ENCODE measurements around the gene ZNF444.

ZNF444 gene

DNA sequence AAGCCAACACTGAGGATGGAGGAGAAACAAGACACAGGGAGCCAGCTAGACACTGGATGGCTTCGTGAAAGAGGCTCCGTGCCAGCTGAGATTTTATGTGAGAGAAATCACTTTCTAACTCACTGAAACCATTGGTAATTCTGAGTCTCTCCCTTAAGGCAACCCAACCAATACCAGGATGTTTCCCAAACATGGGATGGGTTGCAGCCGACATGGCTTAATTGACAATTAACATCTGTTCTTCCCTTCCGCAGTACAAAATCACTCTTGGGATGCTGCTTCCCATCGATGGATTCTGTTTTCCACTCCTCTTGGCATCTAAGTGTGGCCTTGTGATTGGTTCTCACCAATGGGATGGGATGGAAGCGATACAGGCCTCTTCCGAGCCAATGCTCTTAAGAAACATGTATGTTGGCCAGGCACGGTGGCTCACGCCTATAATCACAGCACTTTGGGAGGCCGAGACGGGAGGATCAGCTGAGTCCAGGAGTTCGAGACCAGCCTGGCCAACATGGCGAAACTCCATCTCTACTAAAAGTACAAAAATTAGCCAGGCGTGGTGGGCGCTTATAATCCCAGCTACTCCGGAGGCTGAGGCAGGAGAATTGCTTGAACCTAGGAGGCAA, 17.7 kb upstream of the ZNF444 start:
- DNase-seq, result no peak

GRCh38 chr19:56124578-56124977, 16.5 kb upstream of the ZNF444 start:
- DNase-seq, result no peak

DNA sequence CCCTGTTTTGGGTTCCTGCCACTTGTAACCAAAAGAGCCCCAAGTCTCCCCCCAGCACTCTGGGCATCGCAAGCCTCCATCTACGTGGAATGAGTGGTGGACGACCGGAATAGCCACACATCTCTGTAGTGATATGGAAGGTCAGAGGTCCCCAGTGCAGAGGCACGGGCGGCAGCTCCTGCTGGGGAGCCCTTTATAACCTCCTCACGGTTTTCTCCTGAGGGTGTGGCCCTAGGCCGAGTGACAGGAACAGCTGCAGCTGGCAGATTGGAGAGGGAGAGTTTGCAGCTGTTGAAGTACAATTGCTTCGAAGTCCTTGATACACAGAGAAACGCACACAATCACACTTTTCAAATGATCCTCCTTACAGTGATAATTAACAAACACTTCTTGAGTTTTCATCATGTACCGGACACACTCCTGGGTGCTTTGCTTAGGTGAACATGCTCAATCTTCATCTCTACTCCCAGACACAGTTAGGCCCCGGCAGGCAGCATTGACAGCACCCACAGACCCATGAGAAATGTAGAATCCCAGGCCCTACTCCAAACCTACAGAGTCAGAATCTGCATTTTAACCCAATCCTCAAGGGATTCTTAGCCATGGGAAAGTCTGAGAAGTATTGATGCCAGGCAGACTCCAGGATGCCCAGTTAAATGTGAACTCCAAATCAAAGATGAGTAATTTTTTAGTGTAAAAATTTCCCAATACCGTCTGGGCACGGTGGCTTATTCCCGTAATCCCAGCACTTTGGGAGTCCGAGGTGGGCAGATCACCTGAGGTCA, 15.1 kb upstream of the ZNF444 start:
- no peak for DNase-seq

DNA sequence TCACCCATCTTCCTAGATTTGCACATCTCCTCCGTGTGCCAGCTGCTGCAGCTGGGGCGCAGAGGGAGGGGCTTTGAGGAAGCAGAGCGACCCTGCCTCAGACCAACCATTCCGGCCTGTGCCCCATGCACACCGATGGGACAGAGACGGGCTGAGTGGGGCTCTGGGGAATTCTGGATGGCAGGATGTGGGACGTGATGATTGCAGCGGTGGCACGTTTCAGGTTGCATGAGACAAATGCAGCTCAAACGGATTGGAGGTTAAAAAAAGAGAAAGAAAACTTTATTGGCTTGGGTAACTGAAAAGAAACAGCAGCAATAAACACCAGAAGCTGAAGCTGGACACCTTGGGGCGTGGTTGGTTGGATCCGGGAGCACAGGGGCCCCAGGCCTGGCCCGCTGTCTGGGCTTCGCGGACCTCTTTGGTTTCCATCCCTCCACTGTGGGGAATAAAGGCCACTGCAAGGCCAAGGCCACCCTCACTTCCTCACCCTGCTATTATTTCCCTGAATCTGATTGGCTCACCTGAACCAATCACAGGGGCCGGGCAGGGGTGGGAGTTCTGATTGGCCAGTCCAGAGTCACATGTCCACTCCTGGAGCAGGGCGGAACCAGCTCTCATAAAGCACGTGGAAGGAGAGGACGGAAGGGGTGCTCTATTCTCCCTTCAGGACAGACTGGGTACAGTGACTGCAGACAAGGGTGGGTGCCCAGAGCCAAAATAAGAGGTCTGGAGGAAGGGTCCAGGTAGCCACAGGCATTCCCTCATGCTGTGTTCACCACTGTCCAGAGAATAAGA, 13.9 kb upstream of the ZNF444 start:
- DNase-seq, result no peak

GRCh38 chr19:56130006-56130405, 11.1 kb upstream of the ZNF444 start:
- no peak for DNase-seq

- DNase-seq, result no peak
Measured at GRCh38 chr19:56131651-56132050, 9.4 kb upstream of the ZNF444 start.

DNA sequence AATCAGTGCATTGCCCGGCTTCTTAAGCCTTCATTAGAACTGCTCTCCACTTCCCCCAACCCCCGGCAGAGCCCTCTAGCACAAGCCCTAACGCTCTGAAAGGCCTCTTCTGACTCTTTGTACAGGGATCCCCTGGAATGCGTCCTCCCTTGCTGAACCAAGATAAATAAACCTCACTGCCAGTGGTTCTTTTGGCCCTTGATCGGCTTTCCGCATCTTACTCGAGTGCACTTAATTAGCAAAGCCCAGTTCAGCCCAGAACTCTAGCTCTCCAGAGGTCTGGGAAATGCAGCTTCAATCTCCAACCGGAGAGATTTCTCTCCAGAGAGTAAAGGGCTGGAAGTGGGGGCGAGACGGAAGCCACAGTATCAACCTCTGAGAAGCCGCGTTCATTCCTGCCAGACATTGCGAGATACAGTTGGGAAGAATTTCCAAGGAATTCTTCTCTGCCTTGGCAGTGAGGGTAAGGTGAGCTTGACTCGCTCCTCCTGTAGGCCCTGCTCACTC, 8.7 kb upstream of the ZNF444 start:
- no peak for DNase-seq

- DNase-seq, result no peak
Measured at GRCh38 chr19:56133858-56134653, 7.0 kb upstream of the ZNF444 start.

DNA sequence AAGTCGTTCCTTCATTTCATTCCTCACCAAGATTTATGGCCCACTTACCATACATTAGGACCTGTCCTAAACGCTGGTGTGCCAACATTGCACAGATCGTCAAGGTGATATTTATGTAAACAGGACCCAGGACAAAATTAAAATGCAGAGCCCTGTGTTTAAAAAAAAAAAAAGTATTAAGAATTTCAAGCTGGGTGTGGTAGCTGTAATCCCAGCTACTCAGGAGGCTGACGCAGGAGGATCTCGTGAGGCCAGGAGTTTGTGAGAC, 6.5 kb upstream of the ZNF444 start:
- no peak for DNase-seq

DNA sequence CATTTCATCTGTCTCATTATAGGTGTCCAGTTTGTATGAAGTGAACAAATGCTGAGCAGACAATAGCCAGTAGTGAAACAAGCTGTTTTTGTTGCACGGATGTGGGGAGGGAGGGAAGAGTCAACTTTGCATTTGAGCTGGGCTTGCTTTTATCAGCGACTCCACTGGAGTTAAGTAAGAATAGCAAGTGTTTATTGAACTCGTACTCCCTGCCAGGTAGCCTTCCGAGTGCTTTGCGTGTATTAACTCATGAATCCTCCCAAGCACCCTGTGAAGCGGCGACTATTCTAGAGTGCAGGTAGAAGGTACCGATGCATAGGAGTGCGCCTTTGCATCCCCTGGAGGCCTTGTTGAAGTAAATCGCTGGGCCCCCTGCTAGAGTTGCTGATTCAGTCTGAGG, 4.7 kb upstream of the ZNF444 start:
- no peak for DNase-seq

- no peak for DNase-seq
Measured at GRCh38 chr19:56137405-56137804, 3.7 kb upstream of the ZNF444 start.

DNA sequence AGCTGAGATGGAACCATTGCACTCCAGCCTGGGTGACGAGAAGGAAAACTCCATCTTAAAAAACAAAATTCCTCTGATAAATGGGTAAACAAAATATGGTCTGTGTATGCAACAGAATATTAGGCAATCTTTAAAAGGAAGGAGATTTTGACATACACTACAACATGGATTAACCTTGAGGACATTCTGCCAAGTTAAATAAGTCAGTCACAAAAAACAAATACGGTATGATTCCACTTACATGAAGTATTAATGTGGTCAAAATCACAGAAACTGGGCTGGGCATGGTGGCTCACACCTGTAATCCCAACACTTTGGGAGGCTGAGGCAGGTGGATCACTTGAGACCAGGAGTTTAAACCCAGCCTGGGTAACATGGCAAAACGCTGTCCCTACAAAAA, 3.0 kb upstream of the ZNF444 start:
- DNase-seq, result no peak

DNA sequence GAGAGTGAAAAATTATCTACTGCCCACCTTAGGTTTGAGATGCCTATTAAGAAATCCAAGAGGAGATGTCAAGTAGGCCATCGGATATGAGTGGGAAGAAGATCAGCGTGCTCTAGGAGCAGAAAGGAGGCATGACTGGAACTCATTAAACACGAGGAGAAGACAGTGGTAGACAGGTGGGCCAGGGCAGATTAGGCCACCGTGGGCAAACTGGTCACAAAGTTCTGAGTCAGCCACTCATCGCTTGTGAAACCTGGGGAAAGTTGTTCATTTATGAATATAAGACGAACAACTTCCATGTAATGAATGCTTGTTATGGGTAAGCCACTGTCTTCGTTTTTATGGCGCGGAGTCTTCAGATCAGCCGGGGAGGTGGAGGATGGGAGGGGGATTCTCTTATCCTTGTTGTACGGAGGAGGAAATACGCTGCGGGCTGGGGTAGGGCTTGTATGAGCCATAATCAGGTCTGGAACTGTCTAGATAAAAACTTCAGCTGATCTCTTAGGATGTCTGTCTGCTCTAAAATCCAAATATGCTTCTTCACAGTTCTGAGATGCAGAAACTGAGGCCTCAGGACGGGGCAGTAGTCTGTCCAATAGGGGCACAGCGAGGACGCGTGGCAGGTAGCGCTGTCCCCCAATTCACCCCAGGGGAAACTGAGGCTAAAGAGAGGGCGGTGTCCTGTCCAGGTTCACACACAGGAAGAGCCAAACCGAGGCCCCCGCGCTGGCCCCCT, 1.1 kb upstream of the ZNF444 start:
- DNase-seq, result no peak

- DNase-seq, result no peak
Measured at GRCh38 chr19:56141417-56141993, 418 bp downstream of the ZNF444 start.

DNA sequence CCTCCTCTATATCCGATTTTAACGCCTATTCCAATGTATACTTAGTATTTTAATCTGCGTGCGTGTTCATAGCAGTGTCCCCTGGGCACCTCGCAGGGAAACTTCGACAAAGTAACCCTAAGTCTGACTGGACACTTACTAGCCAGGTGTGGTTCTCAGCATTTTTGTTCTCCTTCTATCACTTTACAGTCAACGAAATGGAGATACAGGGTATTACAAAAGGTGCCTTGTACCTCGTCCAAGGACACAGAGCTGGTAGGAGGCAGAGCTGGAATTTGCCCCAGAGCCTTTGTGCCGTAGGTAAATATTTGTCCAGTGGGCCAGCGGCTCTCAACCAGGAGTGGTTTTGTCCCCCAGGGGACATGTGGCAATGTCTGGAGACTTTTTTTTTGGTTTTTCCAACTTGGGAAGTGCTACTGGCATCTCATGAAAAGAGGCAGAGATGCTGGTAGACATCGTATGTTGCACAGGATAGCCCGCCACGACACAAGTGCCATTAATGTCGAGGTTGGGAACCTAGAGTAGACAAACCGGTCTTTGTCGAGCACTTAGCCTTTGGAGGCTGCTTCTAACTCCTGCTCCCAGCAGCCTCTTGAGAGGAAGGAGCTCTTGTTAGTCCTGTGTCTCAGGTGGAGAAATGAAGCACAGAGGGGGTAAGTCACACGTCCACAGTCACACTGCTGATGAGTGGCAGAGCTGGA, 1.1 kb downstream of the ZNF444 start:
- no peak for DNase-seq

DNA sequence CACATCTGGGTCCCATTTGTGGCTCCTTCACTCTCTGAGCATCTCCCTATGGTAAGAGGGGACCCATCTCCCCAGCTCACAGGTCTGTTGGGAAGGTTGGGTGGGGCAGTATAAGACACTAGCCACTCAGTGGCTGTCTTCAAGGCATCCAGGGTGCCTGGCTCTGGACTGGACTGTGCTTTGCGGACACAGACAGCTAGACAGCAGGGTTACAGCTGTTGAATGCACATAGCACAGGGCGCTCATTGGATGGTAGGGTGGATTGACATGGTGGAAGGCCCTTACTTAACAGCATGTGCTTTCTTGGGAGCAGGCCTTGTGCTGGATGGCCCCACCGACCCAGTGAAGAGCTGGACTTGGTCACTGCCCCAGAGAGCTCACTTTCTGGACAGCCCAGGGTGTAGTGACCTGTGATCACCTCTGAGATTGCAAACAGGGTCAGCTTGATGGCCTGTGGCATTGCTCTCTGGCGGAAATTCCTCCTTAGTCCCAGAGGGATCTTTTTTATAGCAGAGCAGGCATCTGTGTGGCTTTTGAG, 1.9 kb downstream of the ZNF444 start:
- no peak for DNase-seq

DNA sequence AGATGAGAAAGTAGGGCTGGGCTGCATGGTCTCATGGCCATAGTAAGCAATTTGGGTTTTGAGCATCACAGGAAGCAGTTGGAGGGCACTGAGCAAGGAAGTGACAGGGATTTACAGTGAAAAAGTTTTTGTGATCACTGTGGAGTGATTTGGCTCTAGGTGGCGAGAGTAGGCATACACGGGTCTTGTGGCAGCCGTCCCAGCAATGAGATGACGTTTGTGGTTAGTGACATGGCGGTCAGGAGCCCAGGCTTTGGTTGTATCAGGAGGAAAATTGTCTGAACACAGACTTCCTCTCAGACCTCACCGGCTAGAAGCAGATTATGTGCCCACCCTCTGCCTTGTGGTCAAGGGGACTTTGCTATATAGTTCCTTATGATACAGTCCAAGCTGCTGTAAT, 3.3 kb downstream of the ZNF444 start:
- DNase-seq, result no peak

GRCh38 chr19:56144831-56145230, 3.7 kb downstream of the ZNF444 start:
- no peak for DNase-seq

- DNase-seq, result no peak
Measured at GRCh38 chr19:56145698-56146097, 4.6 kb downstream of the ZNF444 start.

GRCh38 chr19:56146904-56147303, 5.8 kb downstream of the ZNF444 start:
- DNase-seq, result no peak

GRCh38 chr19:56147307-56147706, 6.2 kb downstream of the ZNF444 start:
- no peak for DNase-seq

All from midbrain (tissue), 1 donor.